IPS DF 6.9 (cell line): ENCODE data around the gene ATIC.

Experiments used
- DNase-seq: peaks from one replicate; pipeline ENCODE4 v3.0.0-alpha.2; 2013; ENCODE audit warnings: low read depth, low spot score
- H3K27ac ChIP-seq: one replicate; pipeline ENCODE4 v1.5.1; 2013; ENCODE audit warnings: low read length, control low read depth
- H3K27me3 ChIP-seq: 2 replicates; pipeline ENCODE4 v1.6.1; 2013; ENCODE audit warnings: mild to moderate bottlenecking, low read length; ENCODE audit not compliant: control insufficient read depth, insufficient read depth
- H3K36me3 ChIP-seq: 2 replicates; pipeline ENCODE4 v1.6.1; 2013; ENCODE audit warnings: low read length; ENCODE audit not compliant: control insufficient read depth, insufficient read depth
- H3K4me1 ChIP-seq: 2 replicates; pipeline ENCODE4 v1.6.1; 2013; ENCODE audit warnings: low read length; ENCODE audit not compliant: control insufficient read depth, insufficient read depth
- H3K4me3 ChIP-seq: 2 replicates; pipeline ENCODE4 v1.5.1; 2013; ENCODE audit warnings: mild to moderate bottlenecking, low read length
- H3K9me3 ChIP-seq: 2 replicates; pipeline ENCODE4 v1.6.1; 2013; ENCODE audit warnings: low read length, inconsistent platforms; ENCODE audit not compliant: control insufficient read depth, insufficient read depth
- WGBS: extraction: QIAGEN DNeasy Blood & Tissue Kit; methylation state at CpG from one replicate; pipeline ENCODE4 v1.1.7; 2013; ENCODE audit warnings: mixed read lengths, missing lambda C conversion rate; ENCODE audit not compliant: insufficient read length, insufficient coverage; 5-methylcytosine and 5-hydroxymethylcytosine counted together

Gene ATIC

DNA sequence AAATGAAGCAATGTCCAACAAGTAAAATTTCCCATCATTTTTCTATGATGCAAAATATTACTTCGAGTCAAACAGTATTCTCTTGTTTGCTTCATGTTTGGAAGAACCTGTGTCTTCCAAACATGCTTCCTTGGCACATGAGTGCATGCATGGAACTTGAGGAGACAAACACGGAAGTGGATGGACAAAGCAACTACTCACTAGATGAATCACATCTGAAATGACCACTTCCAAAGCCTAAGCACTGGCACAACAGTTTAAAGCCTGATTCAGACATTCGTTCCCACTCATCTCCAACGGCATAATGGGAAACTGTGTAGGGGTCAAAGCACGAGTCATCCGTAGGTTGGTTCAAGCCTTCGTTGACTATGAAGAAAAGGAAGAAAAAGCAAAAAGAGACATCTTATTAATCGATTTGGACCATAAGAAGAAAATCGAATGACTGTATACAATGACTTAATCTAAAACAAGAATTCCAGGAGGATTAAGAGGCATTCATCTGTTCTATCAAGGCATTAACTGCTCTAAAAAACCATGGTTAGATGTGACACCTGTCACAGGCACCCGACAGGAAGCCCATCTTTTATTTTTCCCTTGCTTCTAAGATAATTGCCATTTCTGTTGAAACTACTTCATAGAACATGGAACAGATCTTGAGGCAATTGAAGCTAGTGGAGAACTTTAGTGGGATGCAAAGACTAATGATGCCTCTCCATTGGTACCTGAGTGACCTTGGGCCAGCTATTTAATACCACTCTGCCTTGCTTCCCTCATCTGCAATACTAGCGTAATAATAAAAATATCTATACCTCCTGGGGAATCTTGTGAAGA, 56.0 kb downstream of the ATIC start:
- peaks cover 3% of the 10 kb centered on the region; the same call in 1 of the 2 replicates for H3K36me3 ChIP-seq
- no peaks in the 10 kb centered on the region for H3K27me3 ChIP-seq
- H3K4me1 ChIP-seq: no peaks in the 10 kb centered on the region
- H3K27ac ChIP-seq: no peak overlapping the region
- no peak for DNase-seq
- WGBS: no CpG with 5 or more reads among the region's 11 CpGs
- no peak overlapping the region for H3K4me3 ChIP-seq
- H3K9me3 ChIP-seq: no peaks in the 10 kb centered on the region

DNA sequence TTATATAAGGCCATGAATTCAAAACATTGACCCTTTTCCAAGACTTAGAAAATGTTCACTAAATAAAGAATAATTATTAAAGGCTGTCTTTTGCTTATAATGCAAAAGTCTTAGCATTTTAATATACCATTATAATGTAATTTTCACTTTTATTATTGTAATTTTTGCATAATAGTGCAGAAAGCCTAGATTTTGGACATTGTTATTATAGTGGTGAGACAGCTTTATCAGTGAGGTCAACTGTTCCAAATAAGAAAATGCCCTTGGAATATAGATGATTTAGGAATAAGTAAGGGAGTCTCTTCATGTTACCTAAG, 56.6 kb downstream of the ATIC start:
- H3K4me3 ChIP-seq: no peak overlapping the region
- no peak overlapping the region for H3K27ac ChIP-seq
- H3K36me3 ChIP-seq: peaks cover 3% of the 10 kb centered on the region; the same call in 1 of the 2 replicates
- no peaks in the 10 kb centered on the region for H3K4me1 ChIP-seq
- no peak for DNase-seq
- H3K9me3 ChIP-seq: no peaks in the 10 kb centered on the region
- no peaks in the 10 kb centered on the region for H3K27me3 ChIP-seq

DNA sequence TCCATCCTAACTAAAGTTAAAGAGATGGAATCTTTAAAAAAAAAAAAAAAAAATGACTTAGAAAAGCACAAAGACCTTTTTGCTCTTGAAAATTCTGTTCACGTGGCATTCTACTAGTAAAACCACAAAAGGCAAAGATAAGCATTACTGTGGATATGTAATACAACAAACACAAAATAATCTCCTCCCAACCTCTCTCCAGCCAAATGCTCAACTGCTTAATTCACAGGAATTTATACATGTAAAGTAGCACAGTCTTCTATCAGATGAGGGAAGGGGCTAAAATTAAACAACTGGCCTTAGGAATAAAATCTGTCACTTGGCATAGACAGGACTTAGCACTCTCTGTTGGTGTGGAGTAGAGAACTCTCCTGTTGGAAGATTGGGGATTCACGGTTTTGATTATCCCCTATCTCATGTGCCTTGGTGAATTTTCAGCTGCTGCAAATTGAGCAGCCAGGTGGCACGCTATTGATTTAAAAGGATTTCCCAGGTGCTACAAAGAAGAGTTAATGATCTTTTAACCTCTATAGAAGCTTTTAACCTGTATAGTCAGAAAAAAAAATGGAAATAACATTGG, 57.4 kb downstream of the ATIC start:
- Histone ChIP-seq H3K27me3 (no peaks in the 10 kb centered on the region), H3K27ac (no peak overlapping the region), H3K4me3 (no peak overlapping the region), H3K9me3 (no peaks in the 10 kb centered on the region), H3K4me1 (no peaks in the 10 kb centered on the region), H3K36me3 (peaks cover 3% of the 10 kb centered on the region; the same call in 1 of the 2 replicates)
- DNase-seq: no peak
- WGBS: no CpG with 5 or more reads among the region's 3 CpGs

DNA sequence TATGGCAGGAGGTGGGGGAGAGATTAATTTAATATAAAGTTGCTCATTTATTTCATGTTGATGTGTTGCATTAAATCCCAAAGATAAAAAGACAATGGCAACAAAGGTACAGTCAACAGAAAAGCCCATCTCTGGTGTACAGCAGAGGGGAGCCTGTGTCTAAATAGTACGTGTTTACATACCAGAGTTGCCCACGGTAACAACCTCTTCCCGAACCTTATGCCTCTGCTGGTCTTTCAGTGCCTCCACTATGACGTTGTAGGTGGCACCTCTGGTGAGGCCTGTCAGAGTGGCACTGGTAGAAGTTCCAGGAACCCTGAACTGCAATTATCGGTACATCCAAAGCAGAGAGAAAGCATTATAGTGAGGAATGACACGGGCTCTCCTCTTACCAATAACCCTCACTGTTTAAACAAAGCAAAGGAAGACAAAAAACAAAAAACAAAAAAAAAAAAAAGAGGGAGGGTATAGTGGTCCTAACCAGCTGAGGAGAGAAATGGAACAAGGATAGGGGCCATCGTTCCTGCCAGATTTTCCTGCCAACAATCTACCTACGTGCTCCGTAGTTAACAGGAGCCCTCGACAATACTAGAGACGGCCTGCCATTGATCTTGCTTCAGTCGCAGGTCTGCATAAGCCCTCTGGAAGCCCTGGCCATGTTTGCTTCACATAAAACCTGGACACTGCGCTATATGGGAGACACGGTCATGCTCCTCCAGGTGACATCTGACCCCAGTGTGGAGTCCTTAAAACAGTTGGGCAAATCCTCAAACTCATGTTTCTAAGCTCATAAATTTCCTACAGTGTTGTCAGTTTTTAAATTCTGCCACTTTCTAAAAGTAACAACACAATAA, 58.5 kb downstream of the ATIC start:
- H3K9me3 ChIP-seq: no peaks in the 10 kb centered on the region
- no peaks in the 10 kb centered on the region for H3K27me3 ChIP-seq
- H3K27ac ChIP-seq: no peak overlapping the region
- DNase-seq: no peak
- H3K4me3 ChIP-seq: no peak overlapping the region
- no CpG with 5 or more reads among the region's 14 CpGs for WGBS
- peaks cover 7% of the 10 kb centered on the region; the same call in 1 of the 2 replicates for H3K36me3 ChIP-seq
- no peaks in the 10 kb centered on the region for H3K4me1 ChIP-seq

DNA sequence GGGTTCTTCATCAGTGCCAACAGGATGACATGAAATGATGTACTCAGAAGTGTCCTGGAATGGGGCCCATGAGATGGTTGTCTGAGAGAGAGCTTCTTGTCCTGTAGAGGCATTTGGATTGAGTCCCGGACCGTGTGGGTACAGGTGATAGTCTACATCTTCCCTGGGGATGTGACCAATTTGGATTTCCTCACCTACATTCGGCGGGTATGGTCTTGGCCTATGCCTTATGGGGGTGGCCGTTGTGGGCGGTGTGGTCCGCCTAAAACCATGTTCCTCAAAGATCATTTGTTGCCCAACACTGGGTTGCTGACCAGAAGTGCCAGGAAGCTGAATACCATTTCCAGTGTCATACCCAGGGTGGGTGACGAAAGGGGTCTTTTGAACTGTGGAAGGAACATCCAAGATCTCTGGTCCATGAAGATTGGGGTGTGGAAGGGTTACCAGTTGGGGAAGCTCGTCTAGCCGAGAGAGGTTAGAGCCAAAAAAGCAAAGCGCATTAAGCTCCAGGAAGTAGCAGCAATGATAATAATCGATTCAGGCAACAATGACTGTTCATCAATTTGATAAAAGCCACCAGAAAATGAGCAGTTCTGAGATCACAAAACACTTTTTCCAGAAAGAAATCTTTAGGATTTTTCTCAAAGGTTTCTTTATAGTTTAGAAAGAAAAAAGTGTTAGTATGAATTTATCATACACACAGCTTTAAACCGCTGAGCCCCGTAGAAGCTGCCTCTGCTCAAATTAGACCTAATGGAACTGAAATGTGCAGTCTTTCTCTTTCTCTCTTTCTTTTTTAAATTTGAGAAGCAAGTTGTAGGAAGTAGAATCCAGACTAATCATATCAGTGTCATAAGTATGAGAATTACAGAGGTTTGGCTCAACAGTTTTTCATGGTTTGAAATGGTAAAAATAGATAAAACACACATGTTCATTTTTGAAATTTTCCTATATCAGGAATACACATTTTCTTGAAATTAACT, 60.3 kb downstream of the ATIC start:
- H3K36me3 ChIP-seq: peaks cover 10% of the 10 kb centered on the region; the same call in 1 of the 2 replicates
- WGBS: no CpG with 5 or more reads among the region's 14 CpGs

DNA sequence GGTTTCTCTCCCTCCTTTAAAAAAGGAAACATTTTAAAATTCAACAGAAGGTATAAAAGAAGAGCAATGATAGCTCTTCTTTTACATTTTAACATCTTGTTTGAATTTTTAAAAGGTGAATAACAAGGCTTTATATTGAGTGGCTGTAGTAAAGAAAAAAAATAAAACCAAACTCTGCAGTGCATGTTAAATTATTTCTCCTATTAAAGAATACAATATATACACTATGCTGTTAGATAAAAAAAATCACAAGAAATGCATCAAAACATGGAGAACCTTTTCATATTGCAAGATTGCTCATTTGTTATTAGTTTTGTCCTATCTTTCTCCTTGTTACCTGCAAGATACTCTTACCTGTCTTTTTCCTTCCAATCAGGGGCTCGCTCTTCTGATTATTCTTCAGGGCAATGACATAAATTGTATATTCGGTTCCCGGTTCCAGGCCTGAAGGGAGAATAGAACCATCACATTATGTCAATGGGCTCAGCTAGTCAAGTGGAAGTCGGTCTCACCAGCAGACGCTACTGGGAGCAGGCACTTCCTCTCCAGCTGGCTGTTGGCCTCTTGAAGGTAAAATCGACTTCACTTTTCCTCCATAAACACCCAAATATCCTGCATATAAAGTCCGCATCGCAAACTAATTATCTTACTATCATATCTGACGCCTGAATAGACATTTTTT, 61.2 kb downstream of the ATIC start:
- Histone ChIP-seq H3K4me3 (no peak overlapping the region), H3K27ac (no peak overlapping the region), H3K4me1 (no peaks in the 10 kb centered on the region), H3K9me3 (no peaks in the 10 kb centered on the region), H3K36me3 (peaks cover 10% of the 10 kb centered on the region; the same call in 1 of the 2 replicates), H3K27me3 (no peaks in the 10 kb centered on the region)
- no peak for DNase-seq
- 100% methylated on average over 3 of the region's 9 CpGs for WGBS

More for the DNA sequence above, 60.3 kb downstream of the ATIC start:
- no peaks in the 10 kb centered on the region for H3K9me3 ChIP-seq
- DNase-seq: no peak
- no peak overlapping the region for H3K4me3 ChIP-seq
- no peaks in the 10 kb centered on the region for H3K27me3 ChIP-seq
- no peak overlapping the region for H3K27ac ChIP-seq
- no peaks in the 10 kb centered on the region for H3K4me1 ChIP-seq

DNA sequence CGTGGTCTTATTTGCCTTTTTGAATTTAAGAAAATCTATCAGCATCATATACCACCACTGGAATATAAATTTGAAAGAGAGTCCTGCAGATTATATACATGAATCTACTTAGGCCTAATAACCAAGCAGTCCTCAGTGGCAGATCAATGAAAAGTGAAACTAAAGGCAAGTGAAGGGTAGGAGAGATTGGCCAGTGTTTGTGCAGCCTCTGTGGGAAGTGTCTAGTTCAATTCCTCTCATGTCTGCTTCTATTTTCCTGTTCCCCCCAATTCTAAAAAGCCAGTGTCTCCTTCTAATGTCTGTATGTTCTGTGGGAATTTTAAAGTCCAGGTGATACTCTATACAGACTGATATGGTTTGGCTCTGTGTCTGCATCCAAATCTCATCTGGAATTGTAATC, 62.1 kb downstream of the ATIC start:
- no CpG with 5 or more reads among the region's 1 CpG for WGBS
- H3K36me3 ChIP-seq: peaks cover 10% of the 10 kb centered on the region; the same call in 1 of the 2 replicates

DNA sequence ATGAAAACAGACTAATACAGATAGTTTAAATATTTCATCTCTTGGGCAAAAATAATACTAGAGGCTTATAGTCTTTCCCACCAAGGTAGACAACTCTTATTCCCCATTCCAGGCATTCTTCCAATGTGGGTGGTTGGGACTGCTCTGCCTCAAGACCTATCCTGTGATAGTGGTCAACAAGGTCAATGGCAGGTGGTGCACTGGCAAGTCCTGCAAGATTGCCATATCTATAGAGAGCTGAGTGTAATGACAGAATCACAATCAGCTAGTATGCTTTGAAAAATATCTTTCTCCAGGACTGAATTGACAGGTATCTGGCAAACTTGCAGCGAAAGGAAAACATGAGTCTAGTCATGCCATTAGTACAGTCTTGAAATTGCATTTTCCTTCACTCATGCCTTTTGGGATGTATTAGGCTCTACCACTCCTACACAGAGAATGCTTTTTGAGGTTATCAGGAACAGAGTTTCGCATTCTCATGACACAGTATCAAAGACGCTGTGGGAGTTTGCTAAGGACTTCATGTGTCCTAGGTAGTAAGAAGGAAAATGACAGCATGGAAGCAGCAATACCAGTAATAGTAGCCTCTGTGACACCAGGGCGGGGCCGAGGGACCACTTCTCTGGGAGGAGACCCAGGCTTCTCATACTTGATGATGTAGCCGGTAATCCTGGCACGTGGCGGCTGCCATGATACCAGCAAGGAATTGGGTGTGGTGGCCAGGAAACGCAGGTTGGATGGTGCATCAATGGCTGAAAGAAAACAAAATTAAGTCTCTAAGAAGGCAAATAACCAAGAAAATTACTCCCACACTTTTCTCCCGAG, 63.0 kb downstream of the ATIC start:
- no peak for DNase-seq
- Histone ChIP-seq H3K4me3 (no peak overlapping the region), H3K9me3 (no peaks in the 10 kb centered on the region), H3K36me3 (peaks cover 10% of the 10 kb centered on the region; the same call in 1 of the 2 replicates), H3K27ac (no peak overlapping the region), H3K27me3 (no peaks in the 10 kb centered on the region), H3K4me1 (no peaks in the 10 kb centered on the region)
- WGBS: no CpG with 5 or more reads among the region's 10 CpGs

More for the DNA sequence above, 62.1 kb downstream of the ATIC start:
- no peak overlapping the region for H3K27ac ChIP-seq
- H3K4me3 ChIP-seq: no peak overlapping the region
- no peaks in the 10 kb centered on the region for H3K4me1 ChIP-seq
- H3K9me3 ChIP-seq: no peaks in the 10 kb centered on the region
- no peak for DNase-seq
- no peaks in the 10 kb centered on the region for H3K27me3 ChIP-seq

DNA sequence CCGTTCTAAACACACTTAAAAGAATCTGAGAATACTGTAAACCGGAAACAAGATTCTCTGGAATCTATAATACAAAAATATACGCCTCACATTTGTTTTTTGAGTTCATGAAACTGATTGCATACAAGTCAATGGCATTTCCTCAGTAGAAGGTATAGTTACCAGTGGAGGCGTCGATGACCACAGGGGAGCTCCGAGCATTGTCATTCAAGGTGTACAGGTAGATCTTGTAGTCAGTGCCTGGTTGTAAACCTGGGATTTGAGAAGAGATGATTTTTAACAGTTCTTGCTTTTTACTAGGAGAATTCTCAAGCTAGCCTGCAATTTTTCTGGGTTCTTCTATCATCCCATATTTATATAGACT, 63.6 kb downstream of the ATIC start:
- WGBS: no CpG with 5 or more reads among the region's 6 CpGs
- peaks cover 10% of the 10 kb centered on the region; the same call in 1 of the 2 replicates for H3K36me3 ChIP-seq
- H3K4me1 ChIP-seq: no peaks in the 10 kb centered on the region
- H3K27ac ChIP-seq: no peak overlapping the region
- H3K9me3 ChIP-seq: no peaks in the 10 kb centered on the region
- DNase-seq: no peak
- no peak overlapping the region for H3K4me3 ChIP-seq
- no peaks in the 10 kb centered on the region for H3K27me3 ChIP-seq
